B cell (primary cell): ENCODE data around the gene PTPN1. TPM values are rescaled to one million over a fixed set of nuclear protein-coding genes. Genes with fewer than 3 reads are reported as not detected.

ENCODE experiments used
- ATAC-seq: fragments of 200-7000 bp; cut with Tn5 transposase; one replicate; pipeline ENCODE4 v1.10.0; 2021; ENCODE audit warnings: low read depth, mild to moderate bottlenecking, moderate number of reproducible peaks, moderate library complexity
- CTCF ChIA-PET: fragments of 350-600 bp; sonication (Branson Sonifier 250); formaldehyde crosslinking; loops from one replicate; lab custom pipeline; 2021; ENCODE audit warnings: antibody characterized with exemption, inconsistent platforms; lab: Charles Lee
- POLR2A ChIA-PET: fragments of 350-600 bp; sonication (Branson Sonifier 250); formaldehyde crosslinking; loops from one replicate; lab custom pipeline; 2021; ENCODE audit warnings: antibody characterized with exemption; lab: Charles Lee
- DNase-seq: peaks from one replicate; pipeline ENCODE4 v3.0.0; 2013
- H2AFZ ChIP-seq: 2 replicates; pipeline ENCODE4 v1.6.1; 2012; ENCODE audit warnings: mild to moderate bottlenecking, low read depth, low read length; ENCODE audit not compliant: insufficient read depth, poor library complexity, severe bottlenecking
- H3K27ac ChIP-seq, 2 donors: 1 replicate in 1 of 2; 2 replicates in 1 of 2; pipeline ENCODE4 v1.5.1; 2012 to 2013; ENCODE audit warnings: low read length in 2 of 2, mild to moderate bottlenecking in 2 of 2, moderate library complexity in 1 of 2
- H3K27me3 ChIP-seq, 4 experiments: fragments of 200-600 bp in 1 of 4; sonication (generic) in 1 of 4; replicated peaks in 1 of 4; 1 replicate in 2 of 4; 2 replicates in 2 of 4; pipeline versions ENCODE4 v1.6.1 to v1.7.0; 2013 to 2016; ENCODE audit warnings: low read length in 3 of 4, mild to moderate bottlenecking in 2 of 4, mixed read lengths in 1 of 4, moderate library complexity in 1 of 4; ENCODE audit not compliant: insufficient read depth in 4 of 4, control insufficient read depth in 3 of 4; ENCODE audit errors: control extremely low read depth in 1 of 4
- H3K36me3 ChIP-seq, 2 experiments: replicated peaks in 1 of 2; 1 replicate in 1 of 2; 2 replicates in 1 of 2; pipeline versions ENCODE4 v1.6.1 to v1.7.1; 2013; ENCODE audit warnings: low read length in 1 of 2; ENCODE audit not compliant: insufficient read depth in 2 of 2, control insufficient read depth in 1 of 2; ENCODE audit errors: control extremely low read depth in 1 of 2, extremely low read depth in 1 of 2
- H3K4me1 ChIP-seq, 2 donors: fragments of 200-600 bp in 1 of 2; sonication (generic) in 1 of 2; 1 replicate in 1 of 2; 2 replicates in 1 of 2; pipeline versions ENCODE4 v1.5.1 to v1.6.1; 2013 to 2017; ENCODE audit warnings: low read length in 2 of 2; ENCODE audit not compliant: control insufficient read depth in 2 of 2, insufficient read depth in 2 of 2
- H3K4me2 ChIP-seq: replicated peaks from 2 replicates; pipeline ENCODE3; 2012; ENCODE audit warnings: mild to moderate bottlenecking, low read depth, low read length; ENCODE audit not compliant: poor library complexity, severe bottlenecking
- H3K4me3 ChIP-seq, 5 experiments: fragments of 200-600 bp in 1 of 5; sonication (generic) in 1 of 5; 1 replicate in 3 of 5; 2 replicates in 2 of 5; pipeline versions ENCODE4 v1.5.1 to v1.7.0; 2011 to 2016; ENCODE audit warnings: low read length in 4 of 5, mild to moderate bottlenecking in 4 of 5, low read depth in 2 of 5, control low read depth in 1 of 5, moderate library complexity in 1 of 5; ENCODE audit not compliant: insufficient read depth in 1 of 5; ENCODE audit errors: control extremely low read depth in 1 of 5, extremely low read depth in 1 of 5
- H3K79me2 ChIP-seq: fragments of 200-600 bp; sonication (generic); one replicate; pipeline ENCODE4 v1.6.0; 2016; ENCODE audit warnings: low read length; ENCODE audit not compliant: control insufficient read depth, insufficient read depth
- H3K9ac ChIP-seq: fragments of 200-600 bp; sonication (generic); 2 replicates; pipeline ENCODE4 v1.6.1; 2017; ENCODE audit warnings: mild to moderate bottlenecking, low read length, moderate library complexity
- H3K9me3 ChIP-seq, 3 donors: one replicate each; pipeline versions ENCODE4 v1.6.1 to v1.7.1; 2013; ENCODE audit warnings: low read length in 2 of 3; ENCODE audit not compliant: control insufficient read depth in 2 of 3, insufficient read depth in 1 of 3; ENCODE audit errors: control extremely low read depth in 1 of 3
- H4K20me1 ChIP-seq: 2 replicates; pipeline ENCODE4 v1.6.0; 2012; ENCODE audit warnings: mild to moderate bottlenecking, low read length; ENCODE audit not compliant: insufficient read depth, control insufficient read depth, poor library complexity, severe bottlenecking
- H3K27ac Mint-ChIP-seq: one replicate; pipeline ENCODE4 v1.8.0; 2021; ENCODE audit warnings: mixed read lengths
- H3K27me3 Mint-ChIP-seq: one replicate; pipeline ENCODE4 v1.8.0; 2021; ENCODE audit warnings: mixed read lengths
- H3K4me1 Mint-ChIP-seq: one replicate; pipeline ENCODE4 v1.8.0; 2021; ENCODE audit warnings: mixed read lengths
- H3K4me3 Mint-ChIP-seq: one replicate; pipeline ENCODE4 v1.8.0; 2021; ENCODE audit warnings: mixed read lengths
- H3K9me3 Mint-ChIP-seq: one replicate; pipeline ENCODE4 v1.8.0; 2022; ENCODE audit warnings: mixed read lengths; ENCODE audit not compliant: insufficient read depth
- EZH2 ChIP-seq: IDR thresholded peaks from 2 replicates; pipeline ENCODE4 v1.6.1; 2012; ENCODE audit warnings: borderline replicate concordance, low read depth, mild to moderate bottlenecking, moderate library complexity, low read length; ENCODE audit not compliant: insufficient read depth, poor library complexity, severe bottlenecking
- WGBS: methylation state at CpG from one replicate; pipeline ENCODE4 v1.1.5; 2013; ENCODE audit warnings: missing lambda C conversion rate; ENCODE audit not compliant: insufficient coverage; 5-methylcytosine and 5-hydroxymethylcytosine counted together
- intact Hi-C: fragments of 100-400 bp; cut with micrococcal nuclease; formaldehyde crosslinking; loops from one replicate; pipeline ENCODE4 v1.10.0; 2022
- polyA plus RNA-seq: library from polyadenylated mRNA; depleted of rRNA; stranded (reverse); fragments of >200 nt; gene quantifications from 2 replicates; pipeline ENCODE4 v1.2.3, GENCODE V29; 2012
- small RNA-seq: library from RNA; depleted of rRNA; stranded (forward); fragments of <200 nt; gene quantifications from one replicate; pipeline ENCODE3, GENCODE V24; 2012; ENCODE audit warnings: low replicate concordance, low read depth; ENCODE audit not compliant: insufficient read length
- total RNA-seq, 2 donors: library from RNA; stranded (reverse); fragments of 120-200 nt in 1 of 2; gene quantifications; 1 replicate in 1 of 2; 2 replicates in 1 of 2; pipeline versions ENCODE4 v1.2.3 to v1.2.4, GENCODE V29; 2013 to 2022
- TF ChIP-seq, protein P1 (sequence below): fragments of 200-600 bp; IDR thresholded peaks from one replicate; pipeline ENCODE4 v1.8.0; 2022; ENCODE audit warnings: antibody characterized with exemption, mild to moderate bottlenecking

The PTPN1 gene
- total and polyA plus RNA-seq, 2 donors (not counting 1 experiment from before 2014, with no cell fraction given): 77.4 to 134 TPM

GRCh38 chr20:50633361-50633760, 123.2 kb downstream of the PTPN1 start:
- peaks cover 15% of the 10 kb centered on the region for H3K27me3 Mint-ChIP-seq
- CTCF ChIA-PET: no interaction called here

GRCh38 chr20:50634191-50634590, 124.0 kb downstream of the PTPN1 start:
- H3K36me3 ChIP-seq: no peaks in the 10 kb centered on the region
- H3K4me2 ChIP-seq: no peak overlapping the region
- POLR2A ChIA-PET: no interaction called here
- H3K9me3 ChIP-seq: no peaks in the 10 kb centered on the region
- no peak overlapping the region for H2AFZ ChIP-seq
- intact Hi-C loops: no loop called here
- CTCF ChIA-PET: interaction anchor here (0.6 kb wide), 1 partner anchor 293 kb away, joined by 3 read pairs; no protein-coding TSS in a partner anchor
- H3K27me3 ChIP-seq: peaks cover 0 to 2% (median 0%) of the 10 kb centered on the region in 4 experiments
- H3K79me2 ChIP-seq: no peaks in the 10 kb centered on the region
- no peak overlapping the region for H3K9ac ChIP-seq
- Mint-ChIP-seq H3K9me3 (no peaks in the 10 kb centered on the region), H3K27ac (no peak overlapping the region), H3K4me3 (no peak overlapping the region), H3K4me1 (peaks cover 2% of the 10 kb centered on the region), H3K27me3 (peaks cover 11% of the 10 kb centered on the region)
- no peak for TF ChIP-seq EZH2
- TF ChIP-seq, protein P1, sequence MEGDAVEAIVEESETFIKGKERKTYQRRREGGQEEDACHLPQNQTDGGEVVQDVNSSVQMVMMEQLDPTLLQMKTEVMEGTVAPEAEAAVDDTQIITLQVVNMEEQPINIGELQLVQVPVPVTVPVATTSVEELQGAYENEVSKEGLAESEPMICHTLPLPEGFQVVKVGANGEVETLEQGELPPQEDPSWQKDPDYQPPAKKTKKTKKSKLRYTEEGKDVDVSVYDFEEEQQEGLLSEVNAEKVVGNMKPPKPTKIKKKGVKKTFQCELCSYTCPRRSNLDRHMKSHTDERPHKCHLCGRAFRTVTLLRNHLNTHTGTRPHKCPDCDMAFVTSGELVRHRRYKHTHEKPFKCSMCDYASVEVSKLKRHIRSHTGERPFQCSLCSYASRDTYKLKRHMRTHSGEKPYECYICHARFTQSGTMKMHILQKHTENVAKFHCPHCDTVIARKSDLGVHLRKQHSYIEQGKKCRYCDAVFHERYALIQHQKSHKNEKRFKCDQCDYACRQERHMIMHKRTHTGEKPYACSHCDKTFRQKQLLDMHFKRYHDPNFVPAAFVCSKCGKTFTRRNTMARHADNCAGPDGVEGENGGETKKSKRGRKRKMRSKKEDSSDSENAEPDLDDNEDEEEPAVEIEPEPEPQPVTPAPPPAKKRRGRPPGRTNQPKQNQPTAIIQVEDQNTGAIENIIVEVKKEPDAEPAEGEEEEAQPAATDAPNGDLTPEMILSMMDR: no peak
- WGBS: 95% methylated on average over 6 of the region's 6 CpGs
- H3K4me1 ChIP-seq: no peaks in the 10 kb centered on the region
- H3K27ac ChIP-seq: no peak overlapping the region
- no peak overlapping the region for H3K4me3 ChIP-seq
- ATAC-seq: no peak
- H4K20me1 ChIP-seq: no peaks in the 10 kb centered on the region
- no peak for DNase-seq

More at GRCh38 chr20:50633361-50633760, 123.2 kb downstream of the PTPN1 start:
- ATAC-seq: no peak
- TF ChIP-seq EZH2: no peak
- TF ChIP-seq, protein P1: no peak
- Histone ChIP-seq H3K4me2 (no peak overlapping the region), H3K36me3 (no peaks in the 10 kb centered on the region), H3K4me3 (no peak overlapping the region), H3K27ac (no peak overlapping the region), H3K27me3 (peaks cover 0 to 2% (median 0%) of the 10 kb centered on the region in 4 experiments), H3K9ac (no peak overlapping the region), H3K79me2 (no peaks in the 10 kb centered on the region), H4K20me1 (no peaks in the 10 kb centered on the region), H3K4me1 (no peaks in the 10 kb centered on the region), H2AFZ (no peak overlapping the region), H3K9me3 (no peaks in the 10 kb centered on the region)
- POLR2A ChIA-PET: no interaction called here
- peaks cover 2% of the 10 kb centered on the region for H3K4me1 Mint-ChIP-seq
- no peak for DNase-seq
- no peaks in the 10 kb centered on the region for H3K9me3 Mint-ChIP-seq
- H3K4me3 Mint-ChIP-seq: no peak overlapping the region
- H3K27ac Mint-ChIP-seq: no peak overlapping the region
- intact Hi-C loops: no loop called here
- 87% methylated on average over 7 of the region's 10 CpGs for WGBS

Small RNAs within 50 kb of the gene (small RNA-seq; reads per million reads assigned to genes)
- gene COX6CP2 (not detected), gene MIR1302-5 (not detected), gene MIR645 (not detected), gene RF00019 (not detected)

Other genes starting within 250 kb of the PTPN1 start
- gene RIPOR3, start 181.2 kb downstream of the PTPN1 start, total RNA-seq: 0.27 TPM in 1 of 2 replicates, not detected in the other
- gene RIPOR3, start 181.2 kb downstream of the PTPN1 start, polyA plus RNA-seq: 0.09 TPM in 1 of 2 replicates, not detected in the other
- 6.0 and 10.1 TPM in 2 replicates for gene PARD6B, start 221.2 kb downstream of the PTPN1 start, total RNA-seq
- gene PARD6B, start 221.2 kb downstream of the PTPN1 start, polyA plus RNA-seq: 0.84 and 0.91 TPM in 2 replicates